NB4 (cell line): ENCODE measurements around the gene AK8.

Experiments used
- DNase-seq: peaks from one replicate; pipeline ENCODE4 v3.0.0; 2010; ENCODE audit warnings: low read depth
- H3K4me3 ChIP-seq: one replicate; pipeline ENCODE4 v1.5.1; 2011; ENCODE audit warnings: mild to moderate bottlenecking, low read depth, low read length, moderate library complexity
- MYC ChIP-seq: IDR thresholded peaks from 2 replicates; pipeline ENCODE4 v1.6.1; 2011; ENCODE audit warnings: low read depth, low read length
- POLR2A ChIP-seq: IDR thresholded peaks from 2 replicates; pipeline ENCODE4 v1.6.1; 2011; ENCODE audit warnings: mild to moderate bottlenecking; ENCODE audit not compliant: insufficient read length; ENCODE audit errors: extremely low read depth
- TF ChIP-seq, protein P1 (sequence below): IDR thresholded peaks from 2 replicates; pipeline ENCODE4 v1.6.1; 2011; ENCODE audit warnings: low read depth, low read length
- TF ChIP-seq, protein P2 (sequence below): IDR thresholded peaks from one replicate; pipeline ENCODE4 v1.5.1; 2012; ENCODE audit warnings: low read depth, low read length

Gene AK8

DNA sequence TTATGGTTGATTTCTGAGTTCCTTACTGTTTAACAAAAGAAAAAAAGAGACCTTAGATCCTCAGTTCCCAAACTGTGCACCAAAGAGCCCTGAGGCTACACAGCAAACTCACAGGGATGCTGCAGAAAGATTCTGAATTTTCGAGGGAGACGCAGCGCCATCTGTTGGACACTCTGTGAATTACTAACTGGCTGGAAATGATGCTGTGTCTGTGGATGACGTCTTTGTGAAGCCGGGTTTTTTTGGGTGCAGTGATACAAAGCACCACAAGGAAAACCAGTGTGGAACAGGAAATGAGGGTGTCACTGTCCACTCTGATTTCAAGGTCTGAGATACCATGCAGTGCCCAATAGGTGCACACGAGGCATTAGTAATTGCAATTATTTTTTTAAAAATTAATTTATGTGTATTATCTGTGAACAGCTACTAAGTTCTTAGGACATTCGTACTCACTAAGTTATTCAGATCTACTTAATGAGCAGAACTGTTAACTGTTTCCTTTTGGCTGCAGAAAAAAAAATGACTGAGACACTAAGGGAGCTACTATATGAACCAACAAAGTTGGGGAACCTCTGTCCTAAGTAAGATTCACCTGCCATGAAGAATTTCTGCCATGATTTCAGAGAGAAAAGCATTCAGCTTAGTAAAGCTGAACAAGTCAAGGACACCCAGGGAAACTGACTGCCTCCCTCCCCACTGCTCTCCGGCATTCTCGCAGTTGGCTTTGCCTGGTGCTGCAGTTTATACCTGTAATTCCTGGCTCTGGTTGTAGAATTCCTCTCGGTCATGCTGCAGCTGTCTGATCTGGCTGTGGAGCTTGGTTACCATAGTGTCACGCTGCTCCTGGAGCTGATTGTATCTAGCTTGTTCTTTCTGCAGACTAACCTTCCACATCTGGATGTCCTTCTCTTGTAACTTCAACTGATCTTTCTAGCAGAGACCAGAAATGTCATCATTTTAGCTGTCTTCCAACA lies 24.1 kb upstream of the AK8 start:
- DNase-seq, result peak; percentile 85
- no peak overlapping the region for H3K4me3 ChIP-seq
- TF ChIP-seq, protein P1, sequence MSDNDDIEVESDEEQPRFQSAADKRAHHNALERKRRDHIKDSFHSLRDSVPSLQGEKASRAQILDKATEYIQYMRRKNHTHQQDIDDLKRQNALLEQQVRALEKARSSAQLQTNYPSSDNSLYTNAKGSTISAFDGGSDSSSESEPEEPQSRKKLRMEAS, result no peak
- TF ChIP-seq, protein P2, sequence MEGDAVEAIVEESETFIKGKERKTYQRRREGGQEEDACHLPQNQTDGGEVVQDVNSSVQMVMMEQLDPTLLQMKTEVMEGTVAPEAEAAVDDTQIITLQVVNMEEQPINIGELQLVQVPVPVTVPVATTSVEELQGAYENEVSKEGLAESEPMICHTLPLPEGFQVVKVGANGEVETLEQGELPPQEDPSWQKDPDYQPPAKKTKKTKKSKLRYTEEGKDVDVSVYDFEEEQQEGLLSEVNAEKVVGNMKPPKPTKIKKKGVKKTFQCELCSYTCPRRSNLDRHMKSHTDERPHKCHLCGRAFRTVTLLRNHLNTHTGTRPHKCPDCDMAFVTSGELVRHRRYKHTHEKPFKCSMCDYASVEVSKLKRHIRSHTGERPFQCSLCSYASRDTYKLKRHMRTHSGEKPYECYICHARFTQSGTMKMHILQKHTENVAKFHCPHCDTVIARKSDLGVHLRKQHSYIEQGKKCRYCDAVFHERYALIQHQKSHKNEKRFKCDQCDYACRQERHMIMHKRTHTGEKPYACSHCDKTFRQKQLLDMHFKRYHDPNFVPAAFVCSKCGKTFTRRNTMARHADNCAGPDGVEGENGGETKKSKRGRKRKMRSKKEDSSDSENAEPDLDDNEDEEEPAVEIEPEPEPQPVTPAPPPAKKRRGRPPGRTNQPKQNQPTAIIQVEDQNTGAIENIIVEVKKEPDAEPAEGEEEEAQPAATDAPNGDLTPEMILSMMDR, result peak; percentile 81

DNA sequence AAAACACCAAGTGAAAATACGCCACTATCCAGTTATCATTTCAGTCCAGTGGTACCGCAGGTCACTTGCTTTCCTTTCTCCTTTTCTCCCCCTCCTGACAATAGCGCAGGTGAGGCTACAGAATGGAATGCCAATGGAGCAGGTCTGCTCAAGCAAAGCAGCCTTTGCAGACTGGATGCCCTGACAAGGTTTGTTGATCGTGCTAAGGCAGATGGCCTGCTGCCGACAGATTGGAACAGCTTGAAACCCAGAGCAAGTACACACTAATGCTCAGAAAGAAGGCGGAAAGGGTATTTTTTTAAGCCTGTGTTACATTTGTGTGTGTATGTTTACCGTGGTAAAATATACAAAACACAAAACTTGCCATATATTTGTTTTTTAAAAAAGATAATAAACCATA lies 20.0 kb upstream of the AK8 start:
- H3K4me3 ChIP-seq, result no peak overlapping the region
- no peak for DNase-seq
- TF ChIP-seq, protein P2, result no peak
- TF ChIP-seq, protein P1, result no peak
- no peak for TF ChIP-seq MYC
- TF ChIP-seq POLR2A, result no peak

DNA sequence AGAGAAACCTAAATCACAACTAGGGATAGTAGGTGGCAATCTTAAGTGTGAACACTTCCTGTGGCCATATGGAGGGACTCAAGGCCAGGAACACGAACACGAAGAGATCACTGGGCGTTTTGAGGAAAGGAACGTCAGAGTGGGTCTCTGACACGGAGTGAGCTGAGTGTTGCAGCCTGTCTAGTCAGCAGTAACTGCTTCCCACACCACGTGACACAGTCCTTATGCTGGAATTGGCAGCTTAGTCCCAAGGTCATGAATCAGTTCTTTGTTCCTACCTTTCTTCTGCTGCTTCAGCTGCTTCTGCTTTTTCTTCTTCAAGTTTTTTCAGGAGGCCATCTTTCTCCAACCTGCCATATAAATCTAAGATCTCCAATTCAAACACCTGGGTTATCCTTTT lies 18.8 kb upstream of the AK8 start:
- no peak overlapping the region for H3K4me3 ChIP-seq
- TF ChIP-seq MYC, result no peak
- TF ChIP-seq POLR2A, result no peak
- TF ChIP-seq, protein P1, result no peak
- TF ChIP-seq, protein P2, result no peak
- no peak for DNase-seq

DNA sequence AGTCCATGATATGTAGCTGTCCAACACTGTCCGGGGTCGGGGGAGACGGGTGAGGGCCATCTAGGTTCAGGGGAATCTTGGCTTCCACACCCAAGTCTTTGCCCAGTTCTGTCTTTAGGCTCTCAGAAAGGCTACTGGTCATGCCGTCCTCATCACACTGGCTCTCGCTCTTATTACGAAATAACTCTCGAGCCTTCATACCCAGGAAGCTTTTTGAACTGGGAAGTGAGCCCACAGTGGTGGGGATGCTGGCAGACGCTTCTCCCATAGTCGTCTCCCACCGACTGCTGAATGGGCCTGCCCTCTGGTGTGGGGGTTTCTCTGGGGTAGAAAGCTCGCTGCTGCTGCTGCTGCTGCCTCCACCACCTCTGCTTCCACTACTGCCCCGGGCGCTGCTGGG lies 18.2 kb upstream of the AK8 start:
- DNase-seq, result no peak
- no peak overlapping the region for H3K4me3 ChIP-seq
- no peak for TF ChIP-seq POLR2A
- TF ChIP-seq, protein P1, result no peak
- TF ChIP-seq, protein P2, result no peak
- no peak for TF ChIP-seq MYC

DNA sequence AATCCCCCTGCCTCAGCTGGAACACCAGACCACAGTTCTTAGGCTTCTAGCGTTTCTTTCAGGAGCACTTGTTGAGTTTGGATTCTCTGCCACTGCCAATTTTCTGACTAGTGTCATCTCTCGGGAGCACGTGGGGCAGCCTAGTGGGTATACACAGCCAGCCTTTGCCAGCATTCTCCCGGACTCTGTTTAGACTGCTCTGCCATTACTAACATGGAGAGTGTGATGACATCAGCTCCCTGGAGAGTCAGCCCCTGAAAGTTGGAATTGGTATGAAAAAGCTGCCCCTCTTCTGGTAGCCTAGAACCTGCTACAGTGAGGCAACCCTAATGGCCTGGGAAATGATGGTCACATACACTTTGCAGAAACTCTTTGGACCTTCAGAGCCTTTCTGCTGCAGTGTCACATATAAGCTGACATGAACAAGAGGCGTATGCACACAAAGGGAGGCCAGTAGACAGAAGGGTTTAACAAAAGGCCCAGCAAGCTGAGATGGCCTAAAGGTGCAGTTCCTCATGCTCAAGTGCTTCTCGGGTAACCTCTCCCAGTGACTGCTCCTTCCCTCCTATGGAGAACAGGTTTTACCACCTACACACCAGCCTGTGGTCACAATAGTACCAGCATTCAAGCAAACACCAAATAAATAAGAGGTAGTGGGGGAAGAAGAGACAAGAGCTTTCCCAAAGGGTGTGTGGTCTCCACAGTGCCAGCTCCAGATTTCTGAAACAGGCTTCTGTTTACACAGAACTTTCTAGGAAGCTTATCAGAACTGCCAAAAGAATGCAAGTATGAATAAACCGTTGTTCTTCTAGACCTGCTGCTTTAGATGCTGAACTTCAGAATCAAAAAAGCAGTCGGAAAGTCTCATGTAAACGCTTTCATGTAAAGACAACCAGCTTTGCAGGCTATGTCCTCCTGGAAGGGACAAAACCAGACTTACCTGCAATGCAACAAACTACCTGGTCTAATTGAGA lies 17.1 kb upstream of the AK8 start:
- TF ChIP-seq POLR2A (no peak), MYC (no peak)
- TF ChIP-seq, protein P1, result no peak
- TF ChIP-seq, protein P2, result no peak
- no peak overlapping the region for H3K4me3 ChIP-seq
- DNase-seq, result no peak
